Caco-2 (cell line): Measurements from ENCODE around the gene MED13L. TPM values are rescaled to one million over a fixed set of nuclear protein-coding genes. Genes with fewer than 3 reads are reported as not detected.

Experiments used
- BruUV-seq: library from RNA; stranded (reverse); fragments of 400-500 nt; replicated peaks from 2 replicates; lab custom pipeline; 2021; lab: Mats Ljungman, UMichigan
- CTCF ChIA-PET: fragments of 300-600 bp; sonication (Branson Sonifier 250); formaldehyde crosslinking; loops from one replicate; lab custom pipeline; 2022; ENCODE audit warnings: antibody characterized with exemption; lab: Charles Lee
- POLR2A ChIA-PET: fragments of 300-600 bp; sonication (Branson Sonifier 250); formaldehyde crosslinking; loops from one replicate; lab custom pipeline; 2022; ENCODE audit warnings: antibody characterized with exemption; lab: Charles Lee
- DNase-seq, 2 experiments: peaks; one replicate each; pipeline versions ENCODE4 v3.0.0 to v3.0.0-alpha.2; 2020 to 2022
- H3K27me3 ChIP-seq: replicated peaks from 2 replicates; pipeline ENCODE4 v1.6.0; 2011; ENCODE audit warnings: low read length; ENCODE audit not compliant: control insufficient read depth, insufficient read depth
- H3K36me3 ChIP-seq: 2 replicates; pipeline ENCODE4 v1.5.1; 2011; ENCODE audit warnings: low read length; ENCODE audit not compliant: control insufficient read depth, insufficient read depth
- H3K4me1 ChIP-seq: fragments of 250-450 bp; sonication (Bioruptor Pico); 2 replicates; pipeline ENCODE4 v1.5.1; 2020; ENCODE audit warnings: mild to moderate bottlenecking
- H3K4me3 ChIP-seq: 2 replicates; pipeline ENCODE4 v1.5.1; 2011; ENCODE audit warnings: low read depth, mild to moderate bottlenecking, control low read depth, low read length
- H3K9me3 ChIP-seq: fragments of 250-450 bp; sonication (Bioruptor Pico); 2 replicates; pipeline ENCODE4 v1.5.1; 2020; ENCODE audit warnings: mild to moderate bottlenecking, moderate library complexity
- H3K27ac Mint-ChIP-seq: one replicate; pipeline ENCODE4 v1.8.0; 2022; ENCODE audit warnings: mixed read lengths; ENCODE audit not compliant: unreplicated experiment
- H3K27me3 Mint-ChIP-seq: one replicate; pipeline ENCODE4 v1.8.0; 2022; ENCODE audit warnings: mixed read lengths; ENCODE audit not compliant: insufficient read depth, unreplicated experiment
- H3K36me3 Mint-ChIP-seq: one replicate; pipeline ENCODE4 v1.8.0; 2022; ENCODE audit warnings: mild to moderate bottlenecking, mixed read lengths; ENCODE audit not compliant: insufficient read depth, unreplicated experiment
- H3K4me1 Mint-ChIP-seq: one replicate; pipeline ENCODE4 v1.8.0; 2022; ENCODE audit warnings: low read depth, mixed read lengths; ENCODE audit not compliant: unreplicated experiment
- H3K4me3 Mint-ChIP-seq: one replicate; pipeline ENCODE4 v1.8.0; 2022; ENCODE audit warnings: mild to moderate bottlenecking, moderate library complexity, mixed read lengths; ENCODE audit not compliant: unreplicated experiment
- H3K9me3 Mint-ChIP-seq: one replicate; pipeline ENCODE4 v1.8.0; 2022; ENCODE audit warnings: mixed read lengths; ENCODE audit not compliant: unreplicated experiment
- intact Hi-C: fragments of 100-400 bp; cut with micrococcal nuclease; formaldehyde crosslinking; loops from one replicate; pipeline ENCODE4 v1.10.0; 2022; ENCODE audit not compliant: unreplicated experiment
- total RNA-seq: library from RNA; stranded (reverse); gene quantifications from 2 replicates; pipeline ENCODE4 v1.2.3, GENCODE V29; 2022
- TF ChIP-seq, protein P1 (sequence below), 2 experiments: fragments of 200-600 bp in 1 of 2; IDR thresholded peaks; 1 replicate in 1 of 2; 2 replicates in 1 of 2; pipeline versions ENCODE4 v1.5.1 to v1.8.0; 2011 to 2022; ENCODE audit warnings: antibody characterized with exemption in 1 of 2, control low read depth in 1 of 2, inconsistent platforms in 1 of 2, low read depth in 1 of 2, low read length in 1 of 2, mild to moderate bottlenecking in 1 of 2, moderate library complexity in 1 of 2; ENCODE audit not compliant: insufficient read depth in 1 of 2, severe bottlenecking in 1 of 2, unreplicated experiment in 1 of 2

Gene MED13L
- total RNA-seq, 1 experiment from 2014 or later, result 160 TPM

DNA sequence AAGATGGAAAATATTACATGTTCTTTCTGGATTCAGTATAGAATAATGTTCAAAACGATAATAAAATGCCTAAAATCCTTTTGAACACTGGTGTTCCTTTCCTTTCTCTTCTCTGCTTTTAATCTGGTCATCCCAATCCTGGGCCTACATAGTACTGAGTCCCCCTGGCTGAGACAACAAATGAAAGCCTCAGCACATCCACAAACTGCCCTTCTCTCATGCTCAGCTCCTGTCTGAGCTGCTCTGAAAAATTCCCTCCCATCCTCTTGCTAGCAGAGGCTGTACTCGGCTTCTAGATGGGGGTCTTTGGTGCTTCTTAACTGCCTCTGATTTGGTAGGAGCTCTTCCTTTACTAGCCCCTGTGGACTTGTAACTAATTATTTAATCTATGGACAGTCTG, 232.3 kb downstream of the MED13L start:
- TF ChIP-seq, protein P1, sequence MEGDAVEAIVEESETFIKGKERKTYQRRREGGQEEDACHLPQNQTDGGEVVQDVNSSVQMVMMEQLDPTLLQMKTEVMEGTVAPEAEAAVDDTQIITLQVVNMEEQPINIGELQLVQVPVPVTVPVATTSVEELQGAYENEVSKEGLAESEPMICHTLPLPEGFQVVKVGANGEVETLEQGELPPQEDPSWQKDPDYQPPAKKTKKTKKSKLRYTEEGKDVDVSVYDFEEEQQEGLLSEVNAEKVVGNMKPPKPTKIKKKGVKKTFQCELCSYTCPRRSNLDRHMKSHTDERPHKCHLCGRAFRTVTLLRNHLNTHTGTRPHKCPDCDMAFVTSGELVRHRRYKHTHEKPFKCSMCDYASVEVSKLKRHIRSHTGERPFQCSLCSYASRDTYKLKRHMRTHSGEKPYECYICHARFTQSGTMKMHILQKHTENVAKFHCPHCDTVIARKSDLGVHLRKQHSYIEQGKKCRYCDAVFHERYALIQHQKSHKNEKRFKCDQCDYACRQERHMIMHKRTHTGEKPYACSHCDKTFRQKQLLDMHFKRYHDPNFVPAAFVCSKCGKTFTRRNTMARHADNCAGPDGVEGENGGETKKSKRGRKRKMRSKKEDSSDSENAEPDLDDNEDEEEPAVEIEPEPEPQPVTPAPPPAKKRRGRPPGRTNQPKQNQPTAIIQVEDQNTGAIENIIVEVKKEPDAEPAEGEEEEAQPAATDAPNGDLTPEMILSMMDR (IDR thresholded peaks at IDR 0.05; ENCODE audit: insufficient read depth in 1 of 2, low read depth in 1 of 2, low read length in 1 of 2, severe bottlenecking in 1 of 2, unreplicated experiment in 1 of 2), result no peak
- peaks cover 5% of the 10 kb centered on the region for H3K9me3 Mint-ChIP-seq
- ChIA-PET POLR2A (no interaction called here), CTCF (no interaction called here)
- H3K36me3 Mint-ChIP-seq, result no peaks in the 10 kb centered on the region
- H3K9me3 ChIP-seq, result no peaks in the 10 kb centered on the region
- peaks cover 25% of the 10 kb centered on the region for H3K4me1 Mint-ChIP-seq
- BruUV-seq, result no TSS peak
- DNase-seq, result no peak
- peaks cover 13% of the 10 kb centered on the region; the same call in 1 of the 2 replicates for H3K4me1 ChIP-seq
- H3K36me3 ChIP-seq, result peaks cover 1% of the 10 kb centered on the region; the same call in 1 of the 2 replicates
- no peak overlapping the region for H3K4me3 ChIP-seq
- no peaks in the 10 kb centered on the region for H3K27me3 ChIP-seq
- no peak overlapping the region for H3K27ac Mint-ChIP-seq
- no peaks in the 10 kb centered on the region for H3K27me3 Mint-ChIP-seq
- intact Hi-C loops, result no loop called here
- H3K4me3 Mint-ChIP-seq, result no peak overlapping the region

DNA sequence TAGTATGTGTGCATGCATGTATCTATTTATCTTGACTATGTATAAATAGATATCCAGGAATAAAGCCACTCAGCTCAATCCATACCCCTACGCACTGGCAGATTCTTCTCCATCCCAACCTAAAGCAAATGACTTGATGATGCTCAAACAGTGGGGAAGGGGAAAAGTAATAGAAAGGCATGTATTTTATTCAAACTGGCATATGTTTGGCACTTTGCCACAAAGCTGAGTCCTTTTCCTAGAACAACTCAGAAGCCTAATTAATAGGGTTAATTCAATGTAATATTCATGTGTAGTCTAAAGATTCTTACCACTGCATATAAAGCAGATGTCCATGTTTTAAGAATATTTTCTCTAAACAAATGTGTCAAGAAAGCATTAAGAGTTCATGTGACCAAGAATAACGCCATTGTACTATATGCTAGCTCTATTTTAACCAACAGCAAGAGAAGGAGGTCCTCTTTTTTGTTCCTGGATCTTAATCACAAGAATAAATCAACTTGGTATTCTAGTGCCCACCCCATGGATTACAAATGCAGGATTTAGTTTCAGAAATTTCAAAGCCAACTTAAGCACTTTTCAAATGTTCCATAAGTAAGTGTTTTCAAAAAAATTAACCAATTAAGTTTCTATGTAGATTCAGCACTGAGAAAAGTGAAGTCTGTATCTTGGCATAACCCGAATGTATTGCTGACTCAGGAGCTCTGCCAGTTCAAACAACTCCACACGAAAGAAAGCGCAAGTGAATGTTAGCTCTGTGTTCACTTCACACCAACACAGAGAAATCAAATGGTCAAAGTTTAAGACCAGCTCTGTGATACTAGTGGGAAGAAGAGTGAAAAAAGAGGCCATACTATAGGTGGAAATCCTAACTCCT, 233.6 kb downstream of the MED13L start:
- H3K27ac Mint-ChIP-seq, result no peak overlapping the region
- POLR2A ChIA-PET, result no interaction called here
- H3K27me3 Mint-ChIP-seq, result no peaks in the 10 kb centered on the region
- H3K36me3 Mint-ChIP-seq, result peaks cover 6% of the 10 kb centered on the region
- H3K4me3 Mint-ChIP-seq, result no peak overlapping the region
- no peak for DNase-seq
- peaks cover 1% of the 10 kb centered on the region; the same call in 1 of the 2 replicates for H3K36me3 ChIP-seq
- H3K9me3 ChIP-seq, result no peaks in the 10 kb centered on the region
- CTCF ChIA-PET, result no interaction called here
- no peak overlapping the region for H3K4me3 ChIP-seq
- H3K27me3 ChIP-seq, result no peaks in the 10 kb centered on the region
- H3K4me1 ChIP-seq, result peaks cover 23% of the 10 kb centered on the region
- peaks cover 35% of the 10 kb centered on the region for H3K4me1 Mint-ChIP-seq
- TF ChIP-seq, protein P1 (IDR thresholded peaks at IDR 0.05; ENCODE audit: insufficient read depth in 1 of 2, low read depth in 1 of 2, low read length in 1 of 2, severe bottlenecking in 1 of 2, unreplicated experiment in 1 of 2), result no peak
- no TSS peak for BruUV-seq
- H3K9me3 Mint-ChIP-seq, result peaks cover 11% of the 10 kb centered on the region
- intact Hi-C loops, result no loop called here

DNA sequence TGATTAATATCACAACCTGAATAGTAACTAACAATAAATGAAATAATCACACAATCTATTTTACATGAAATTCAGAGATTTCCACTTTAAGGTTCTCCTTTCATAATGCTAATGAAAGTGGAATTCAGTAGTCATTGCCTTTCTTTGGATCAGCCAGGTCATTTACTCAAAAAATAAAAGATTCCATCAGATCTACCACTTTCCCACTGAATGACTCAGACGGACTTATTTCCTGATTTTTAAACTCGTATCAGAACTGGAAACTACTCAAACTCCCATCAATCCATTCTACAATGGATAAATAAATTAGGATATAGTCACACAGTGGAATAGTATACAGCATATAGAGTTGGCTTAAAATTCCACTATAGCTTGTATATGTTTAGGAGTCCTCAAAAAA, 237.1 kb downstream of the MED13L start:
- Histone ChIP-seq H3K36me3 (peaks cover 1% of the 10 kb centered on the region; the same call in 1 of the 2 replicates), H3K4me1 (peaks cover 55% of the 10 kb centered on the region), H3K4me3 (no peak overlapping the region), H3K27me3 (no peaks in the 10 kb centered on the region), H3K9me3 (no peaks in the 10 kb centered on the region)
- no peaks in the 10 kb centered on the region for H3K27me3 Mint-ChIP-seq
- ChIA-PET POLR2A (no interaction called here), CTCF (no interaction called here)
- H3K4me3 Mint-ChIP-seq, result no peak overlapping the region
- H3K36me3 Mint-ChIP-seq, result peaks cover 16% of the 10 kb centered on the region
- TF ChIP-seq, protein P1 (IDR thresholded peaks at IDR 0.05; ENCODE audit: insufficient read depth in 1 of 2, low read depth in 1 of 2, low read length in 1 of 2, severe bottlenecking in 1 of 2, unreplicated experiment in 1 of 2), result no peak
- H3K27ac Mint-ChIP-seq, result no peak overlapping the region
- H3K9me3 Mint-ChIP-seq, result peaks cover 11% of the 10 kb centered on the region
- intact Hi-C loops, result no loop called here
- no peak for DNase-seq
- H3K4me1 Mint-ChIP-seq, result peaks cover 44% of the 10 kb centered on the region
- BruUV-seq, result no TSS peak
